GM18520 (cell line): Measurements from ENCODE around the gene SLC43A2.
"Not testable (repeated sequence)": the region's sequence is repeated elsewhere in the genome, so short reads cannot be mapped to it uniquely, and the experiment has no call there.

Experiments
- ATAC-seq: cut with Tn5 transposase; IDR thresholded peaks from one replicate; pipeline ENCODE4 v1.9.1; 2021; ENCODE audit not compliant: unreplicated experiment

Gene SLC43A2

DNA sequence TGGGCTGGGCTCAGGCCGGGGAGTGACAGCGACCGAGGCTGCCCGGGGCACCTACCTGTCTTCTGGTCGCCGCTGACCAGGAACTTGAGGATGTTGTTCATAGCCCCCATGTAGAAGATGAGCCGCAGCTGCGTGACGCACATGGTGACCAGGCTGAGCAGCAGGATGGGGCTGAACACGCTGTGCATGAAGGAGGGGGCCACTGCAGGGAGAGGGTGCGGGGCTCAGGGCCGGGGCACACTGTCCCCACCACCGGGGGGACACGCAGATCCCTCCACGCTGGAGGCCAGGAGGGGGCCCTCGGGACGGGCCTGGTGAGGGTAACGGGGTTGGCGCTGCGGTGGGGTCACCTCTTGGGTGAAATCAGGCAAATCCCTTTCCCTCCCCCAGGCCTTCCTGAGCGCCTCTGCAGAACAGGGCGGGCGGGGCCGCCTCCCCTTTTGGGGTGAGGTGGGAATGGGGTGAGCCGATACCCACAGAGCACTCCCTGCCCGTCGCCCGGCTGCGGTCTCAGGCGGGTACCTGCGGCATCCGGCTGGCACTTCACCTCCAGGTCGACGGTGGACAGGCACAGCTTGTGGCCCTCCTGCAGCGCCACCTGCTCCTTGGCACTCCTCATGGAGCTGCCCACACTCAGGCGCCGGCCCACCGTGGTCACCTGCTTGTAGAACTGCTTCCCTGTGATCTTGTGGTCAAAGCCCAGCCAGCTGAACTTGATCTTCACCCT lies 37.7 kb downstream of the SLC43A2 start:
- no peak for ATAC-seq

DNA sequence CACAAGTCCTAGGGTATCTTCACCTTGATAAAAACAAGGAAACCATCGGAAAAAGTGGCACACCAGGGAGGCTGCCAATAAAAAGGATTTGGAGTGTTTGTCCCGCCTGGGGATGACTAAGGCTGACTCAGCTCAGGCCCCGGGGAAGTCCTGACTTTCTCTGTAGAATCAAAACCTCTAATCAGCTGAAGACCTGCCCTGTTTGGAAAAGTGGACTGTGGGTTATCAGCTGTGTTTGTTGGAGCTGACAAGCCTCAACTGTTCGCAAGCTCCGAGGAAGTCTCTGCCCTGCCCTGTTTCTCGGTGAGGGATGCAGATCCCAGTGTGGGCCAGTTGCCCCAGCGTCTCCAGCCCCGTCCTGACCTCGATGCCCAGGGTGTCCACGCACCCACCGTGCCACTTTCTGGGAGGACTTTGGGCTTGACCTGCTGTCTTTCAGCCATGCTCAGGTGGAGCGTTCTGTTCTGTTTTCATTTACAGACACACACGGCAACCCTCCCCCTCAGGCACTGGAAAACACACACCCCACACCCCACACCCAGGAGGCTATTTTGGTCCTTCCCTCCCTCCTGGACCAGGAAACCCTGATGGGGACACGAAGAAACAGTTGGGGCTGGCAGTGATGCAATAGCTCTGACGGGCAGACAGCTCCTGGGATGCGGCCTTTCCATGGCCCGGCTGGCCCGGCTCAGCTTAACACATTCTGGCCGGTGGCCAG lies 38.4 kb downstream of the SLC43A2 start:
- no peak for ATAC-seq

DNA sequence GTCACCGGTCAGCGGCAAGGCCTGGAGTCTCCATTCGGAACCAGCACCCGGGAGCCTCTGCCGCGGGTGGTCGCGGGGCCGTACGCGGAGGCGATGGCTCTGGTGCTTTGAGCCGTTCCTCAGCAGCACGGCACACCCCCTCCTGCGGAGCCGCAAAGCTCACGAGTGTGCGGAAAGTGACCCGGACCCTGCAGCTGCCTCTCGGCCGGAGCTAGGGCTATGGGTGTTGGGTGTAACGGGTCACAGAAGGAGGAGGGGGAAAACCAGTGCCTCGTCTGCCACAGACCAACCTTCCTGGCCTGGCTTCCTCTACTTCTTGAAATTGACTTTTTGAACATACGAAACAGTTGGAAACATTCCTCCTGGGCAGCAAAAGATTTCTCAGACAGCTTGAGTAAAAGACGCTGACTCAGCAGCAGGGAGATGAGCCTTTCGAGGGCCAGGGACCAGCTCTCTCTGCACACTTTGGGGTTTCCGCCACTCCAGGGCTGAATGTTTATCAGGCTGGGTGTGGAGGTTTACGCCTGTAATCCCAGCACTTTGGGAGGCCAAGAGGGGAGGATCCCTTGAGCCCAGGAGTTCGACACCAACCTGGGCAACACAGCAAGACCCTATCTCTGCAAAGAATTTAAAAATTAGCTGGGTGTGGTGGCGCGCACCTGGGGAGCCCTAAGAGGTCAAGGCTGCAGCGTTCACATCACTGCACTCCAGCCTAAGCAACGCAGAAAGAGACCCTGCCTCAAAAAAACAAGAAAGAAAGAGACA lies 39.6 kb downstream of the SLC43A2 start:
- ATAC-seq = no peak

DNA sequence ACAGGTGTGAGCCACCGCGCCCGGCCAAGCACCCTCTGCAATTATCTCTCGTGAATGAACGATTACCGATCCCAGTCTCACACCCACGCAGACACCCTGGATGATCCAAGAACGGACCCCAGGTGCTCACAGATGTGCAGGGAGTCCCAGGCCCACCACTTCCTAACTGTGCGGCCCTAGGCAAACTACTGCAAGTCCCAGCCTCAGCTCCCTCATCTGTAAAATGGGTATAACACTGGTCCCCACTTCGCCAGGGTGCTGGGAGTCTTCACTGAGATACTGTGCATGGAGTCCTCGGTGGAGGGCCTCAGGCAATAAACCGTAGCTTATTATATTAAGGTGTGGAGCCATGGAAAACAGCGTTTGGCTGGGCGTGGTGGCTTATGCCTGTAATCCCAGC lies 44.5 kb downstream of the SLC43A2 start:
- ATAC-seq = no peak

DNA sequence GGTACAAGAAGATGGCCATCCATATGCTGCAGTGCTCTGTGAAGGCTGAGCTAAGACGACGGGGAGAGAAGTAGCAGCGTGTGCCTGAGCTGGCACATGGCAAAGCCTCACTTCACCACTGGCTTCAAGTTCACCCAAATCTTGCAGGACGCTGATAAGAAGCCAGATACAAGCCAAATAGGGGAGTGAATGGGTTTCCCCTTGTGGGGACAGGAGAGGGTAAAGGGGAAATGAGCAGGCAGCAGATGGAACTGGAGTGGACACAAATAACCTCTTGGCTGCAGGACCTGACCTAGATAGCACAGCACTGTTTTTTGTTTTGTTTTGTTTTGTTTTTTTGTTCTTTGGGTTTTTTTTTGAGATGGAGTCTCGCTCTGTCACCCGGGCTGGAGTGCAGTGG lies 45.1 kb downstream of the SLC43A2 start:
- no peak for ATAC-seq

DNA sequence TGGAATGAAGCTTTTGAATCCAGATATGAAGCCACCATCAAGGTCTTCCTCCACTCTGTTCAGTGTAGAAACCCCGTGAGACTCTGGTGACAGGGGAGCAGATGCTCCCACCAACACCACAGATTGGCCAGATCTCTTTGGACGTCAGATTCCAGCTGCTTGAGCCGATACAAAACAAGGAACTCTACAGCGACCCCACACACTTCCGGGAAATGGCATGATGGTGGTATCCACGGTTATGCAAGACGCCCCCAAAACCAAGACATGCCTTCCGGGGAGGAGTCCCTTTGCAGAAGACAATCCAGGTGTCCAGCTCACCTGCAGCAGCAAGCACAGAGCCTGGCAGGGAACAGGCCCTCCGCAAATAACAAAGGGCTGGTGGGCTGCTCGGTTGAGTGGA lies 46.3 kb downstream of the SLC43A2 start:
- no peak for ATAC-seq

DNA sequence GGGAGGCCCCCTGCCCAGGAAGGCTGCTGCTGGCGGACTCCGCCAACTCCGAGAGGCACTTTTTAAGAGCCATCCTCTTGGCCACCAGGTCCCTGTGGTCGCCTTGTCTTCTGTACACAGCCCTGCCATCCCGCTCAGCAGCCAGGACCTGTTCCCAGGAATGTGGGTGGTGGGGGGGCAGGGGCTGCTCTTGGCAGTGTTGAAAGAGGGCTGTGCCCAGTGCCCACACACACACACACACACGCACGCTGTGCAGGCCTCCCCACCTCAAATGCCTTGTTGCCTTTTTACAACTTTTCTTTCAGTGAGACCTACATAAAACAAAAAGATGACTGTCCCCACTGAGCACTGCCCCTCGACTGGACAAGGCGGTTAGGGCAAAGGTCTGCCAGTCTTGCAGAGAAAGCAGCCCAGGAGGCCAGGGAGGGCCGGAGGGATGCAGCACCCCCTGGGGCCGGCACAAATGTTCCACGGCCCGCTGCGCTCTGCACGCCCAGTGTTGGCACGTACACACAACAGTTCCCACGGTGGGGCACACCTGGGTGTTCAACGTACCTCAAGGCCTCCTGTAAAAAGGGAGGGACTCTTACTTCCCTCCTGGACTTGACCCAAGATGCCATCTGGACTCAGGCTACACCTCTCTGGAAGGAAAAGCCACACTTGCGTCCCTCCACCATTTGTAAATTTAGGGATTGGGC lies 47.5 kb downstream of the SLC43A2 start:
- ATAC-seq = no peak

DNA sequence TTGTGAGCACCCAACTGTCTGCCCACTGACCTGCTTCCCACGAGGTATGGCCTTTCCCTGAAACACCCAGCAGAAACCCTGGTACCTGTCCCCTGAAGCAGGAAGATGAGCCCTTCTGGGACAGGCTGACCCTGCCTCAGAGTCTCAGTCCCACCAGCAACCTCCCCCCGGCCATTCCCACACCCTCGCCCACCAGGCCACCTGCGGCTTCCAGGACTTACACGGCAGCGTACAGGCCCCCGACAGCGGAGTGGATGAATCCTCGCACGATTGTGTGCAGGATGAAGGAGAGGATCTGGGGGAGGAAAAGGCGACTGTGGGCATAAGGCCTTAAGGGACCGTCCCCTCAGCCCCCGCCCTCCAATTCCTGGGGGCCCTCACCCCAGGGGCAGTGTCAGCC lies 50.6 kb downstream of the SLC43A2 start:
- no peak for ATAC-seq

DNA sequence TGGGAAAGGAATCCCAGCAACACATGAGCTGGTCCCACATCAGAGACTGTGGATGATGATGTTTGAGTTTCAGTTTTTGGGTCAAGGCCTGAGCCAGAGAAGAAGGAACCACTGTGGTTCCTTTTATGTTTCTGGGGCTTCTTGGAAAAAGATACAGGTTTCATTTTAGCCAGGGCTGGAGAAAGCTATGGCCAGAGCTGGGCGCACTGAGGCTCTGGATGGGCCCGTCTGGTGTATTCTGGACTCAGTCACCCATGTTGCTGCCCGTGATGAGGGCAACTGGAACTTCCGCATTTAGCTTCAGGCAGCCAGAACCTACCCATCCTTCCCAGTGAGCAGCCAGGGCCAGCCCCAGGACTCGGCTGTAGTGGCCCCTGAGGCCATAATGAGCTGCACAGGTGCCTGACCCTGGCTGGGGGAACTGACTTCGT lies 51.0 kb downstream of the SLC43A2 start:
- no peak for ATAC-seq

DNA sequence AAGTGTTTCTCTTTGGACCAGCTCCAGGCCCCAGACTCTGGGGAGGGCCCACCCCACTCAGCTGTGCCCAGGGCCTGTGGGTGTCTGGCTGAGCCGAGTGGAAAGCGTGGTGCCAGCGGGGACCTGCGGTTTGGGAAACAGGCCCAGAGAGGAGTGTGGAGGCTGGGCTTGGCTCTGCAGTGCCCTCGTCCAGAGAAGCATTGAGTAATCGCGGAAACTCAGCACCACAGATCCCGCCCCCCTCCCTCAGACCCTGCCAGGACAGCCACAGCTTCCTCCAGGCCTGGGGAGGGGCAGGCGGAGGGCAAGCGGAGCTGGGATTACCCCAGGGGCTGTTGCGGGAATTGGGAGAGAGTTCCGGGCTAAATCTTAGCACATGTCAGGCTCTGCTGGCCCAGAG lies 51.5 kb downstream of the SLC43A2 start:
- ATAC-seq = no peak

DNA sequence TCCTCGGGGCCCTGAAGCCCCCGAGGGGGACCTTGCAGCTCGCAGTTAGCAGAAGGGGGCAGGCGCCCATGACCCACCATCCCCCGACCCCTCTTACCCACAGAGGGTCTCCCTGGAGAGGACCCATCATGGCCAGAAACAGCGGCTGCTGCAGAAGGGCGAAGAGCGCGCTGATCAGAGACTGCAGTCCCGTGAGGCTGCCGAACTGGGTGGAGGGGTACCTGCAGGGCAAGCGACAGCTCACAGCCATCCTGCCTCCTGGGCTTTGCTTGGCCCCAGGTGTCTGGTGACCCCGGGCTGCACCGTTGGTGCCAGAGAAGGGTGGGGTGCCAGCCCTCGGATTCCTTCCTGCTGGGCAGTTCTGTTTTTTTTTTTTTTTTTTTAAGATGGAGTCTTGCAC lies 52.1 kb downstream of the SLC43A2 start:
- no peak for ATAC-seq

DNA sequence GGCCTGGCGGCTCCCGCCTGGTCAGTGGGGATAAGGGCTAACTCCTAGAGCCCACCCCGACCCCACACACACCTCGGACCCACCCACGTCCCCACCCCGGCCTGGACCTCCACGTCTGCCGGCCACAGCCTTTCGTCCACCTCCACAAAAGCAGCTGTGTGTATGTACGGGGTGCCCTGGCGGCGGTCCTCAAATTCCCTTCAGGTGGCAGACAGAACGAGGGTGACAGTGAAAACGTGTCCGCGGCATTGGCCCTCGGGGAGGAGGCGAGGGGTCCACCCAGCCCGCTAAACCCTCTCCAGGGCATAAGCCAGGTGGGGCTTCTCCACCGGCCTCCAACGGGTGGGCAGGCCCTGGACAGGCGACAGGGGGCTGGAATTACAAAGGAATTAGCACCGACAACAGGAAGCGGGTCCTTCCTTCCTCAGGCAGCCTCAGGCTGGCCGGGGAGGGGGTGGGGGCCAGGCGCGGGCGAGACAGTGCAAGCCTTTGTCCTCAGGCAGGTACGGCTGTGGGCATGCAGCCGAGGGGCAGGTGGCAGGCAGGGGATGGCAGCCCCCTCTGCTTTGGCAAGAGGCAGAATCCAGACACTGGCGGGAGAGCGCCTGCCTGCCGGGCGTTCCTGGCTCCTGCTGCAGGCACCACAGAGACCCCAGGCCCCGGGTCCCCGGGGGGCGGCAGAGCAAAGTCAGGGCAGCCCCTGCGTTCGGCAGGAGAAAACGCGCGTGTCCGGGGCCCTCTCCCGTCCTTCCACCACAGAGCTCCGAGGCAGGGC lies 53.8 kb downstream of the SLC43A2 start:
- no peak for ATAC-seq

DNA sequence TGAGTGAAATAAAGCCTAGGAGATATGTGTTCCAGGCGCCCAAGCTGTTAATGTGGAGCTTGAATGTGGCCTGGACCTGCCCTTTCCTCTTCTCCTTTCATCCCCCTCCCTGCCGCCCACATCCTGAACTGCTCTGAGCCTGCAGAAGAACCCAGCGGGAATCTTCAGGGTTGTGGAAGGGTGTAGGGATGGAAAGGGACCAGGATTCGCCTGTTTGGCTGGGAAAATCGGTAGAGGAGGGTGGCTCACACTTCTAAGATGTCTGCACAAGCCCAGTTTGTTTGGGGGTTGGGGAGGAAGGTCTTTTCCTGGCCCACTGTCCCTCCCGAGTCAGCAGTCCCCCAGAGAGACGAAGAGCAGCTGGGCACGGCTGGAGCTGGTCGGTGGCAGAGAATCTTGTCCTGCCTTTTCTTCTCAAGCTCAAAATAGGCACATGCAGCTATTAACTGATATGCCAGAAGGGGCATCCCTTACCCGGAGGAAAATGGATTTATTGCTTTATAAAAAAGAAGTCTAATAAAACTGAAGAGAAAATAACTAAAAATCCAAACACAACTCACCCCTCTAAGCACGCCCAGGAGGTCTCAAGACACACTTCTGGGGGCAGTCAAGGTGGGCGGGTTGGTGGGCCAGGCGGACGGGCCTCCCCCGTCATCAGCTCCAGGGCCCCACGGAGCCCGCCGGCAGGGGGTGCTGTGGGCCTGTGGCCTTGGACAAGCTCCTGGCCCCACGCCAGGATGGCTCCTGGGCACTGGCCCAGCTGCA lies 54.5 kb downstream of the SLC43A2 start:
- no peak for ATAC-seq

DNA sequence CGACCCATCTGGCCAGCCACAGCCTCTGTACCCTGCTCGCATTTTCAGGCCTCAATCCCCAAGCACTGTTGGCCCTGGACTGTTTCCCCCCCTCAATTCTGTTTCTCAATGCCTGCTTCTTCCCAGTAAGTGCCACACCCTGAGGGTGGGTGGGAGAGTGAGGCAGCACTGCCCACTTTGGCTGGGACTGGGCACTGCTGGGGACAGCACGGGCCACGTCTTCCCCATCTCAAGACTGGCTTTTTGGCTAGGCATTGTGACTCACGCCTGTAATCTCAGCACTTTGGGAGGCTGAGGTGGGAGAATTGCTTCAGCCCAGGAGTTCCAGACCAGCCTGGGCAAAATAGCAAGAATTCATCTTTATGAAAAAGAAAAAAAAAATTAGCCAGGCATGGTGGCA lies 56.0 kb downstream of the SLC43A2 start:
- not testable (repeated sequence) for ATAC-seq

DNA sequence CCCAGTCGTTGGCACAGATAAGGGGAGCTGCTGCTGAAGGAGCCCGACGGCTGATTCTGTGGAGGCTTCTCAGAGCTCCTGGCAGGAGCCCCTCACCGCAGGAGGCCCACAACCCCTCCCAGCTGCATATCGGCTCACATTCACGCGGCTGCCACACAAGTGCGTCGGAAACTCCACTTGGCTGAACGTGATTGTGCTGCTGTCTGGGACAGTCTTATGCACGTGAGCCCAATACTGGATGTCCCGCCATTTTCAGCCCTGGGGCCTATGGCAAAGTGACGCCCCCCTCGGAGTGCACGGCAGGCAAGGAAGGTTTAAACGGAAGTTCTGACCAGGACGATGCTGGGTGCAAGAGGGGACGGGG lies 57.3 kb downstream of the SLC43A2 start:
- ATAC-seq = no peak

DNA sequence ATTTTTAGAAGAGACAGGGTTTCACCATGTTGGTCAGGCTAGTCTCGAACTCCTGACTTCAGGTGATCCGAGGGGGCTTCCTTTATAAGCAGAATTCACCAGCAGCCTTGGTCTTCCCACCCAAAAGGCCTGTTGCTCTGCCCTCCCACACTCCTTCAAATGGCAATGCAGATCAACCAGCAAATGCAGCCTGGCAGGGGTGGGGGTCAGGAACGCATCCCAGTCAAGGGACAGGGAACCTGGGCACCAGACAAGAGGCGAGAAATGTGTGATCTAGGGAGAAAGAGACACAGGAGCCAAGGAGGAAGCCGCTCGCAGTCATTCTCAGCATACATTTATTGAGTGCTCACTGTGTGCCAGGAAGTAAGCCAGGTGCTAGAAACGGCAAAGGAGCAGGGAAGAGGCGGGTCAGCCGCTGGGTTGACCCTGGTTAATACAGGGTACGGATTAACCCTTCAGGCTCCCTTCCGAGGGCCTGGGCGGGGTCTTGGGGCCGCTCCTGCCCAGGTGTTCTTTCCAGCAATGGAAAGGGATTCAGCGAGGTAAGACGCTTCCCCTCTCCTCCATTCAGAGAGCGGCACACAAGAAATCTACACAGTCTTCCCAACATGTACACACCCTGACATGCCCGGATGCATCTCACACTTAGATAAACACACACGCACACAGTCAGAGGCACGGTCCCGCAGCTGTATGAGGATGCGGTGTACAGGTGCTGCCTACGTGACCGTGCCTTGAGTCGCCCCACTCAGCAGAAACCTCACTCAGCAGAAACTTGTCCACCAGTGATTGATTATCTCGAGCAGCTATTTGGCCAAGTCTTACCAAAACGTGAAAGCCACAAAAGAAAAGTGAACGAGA lies 59.5 kb downstream of the SLC43A2 start:
- no peak for ATAC-seq

DNA sequence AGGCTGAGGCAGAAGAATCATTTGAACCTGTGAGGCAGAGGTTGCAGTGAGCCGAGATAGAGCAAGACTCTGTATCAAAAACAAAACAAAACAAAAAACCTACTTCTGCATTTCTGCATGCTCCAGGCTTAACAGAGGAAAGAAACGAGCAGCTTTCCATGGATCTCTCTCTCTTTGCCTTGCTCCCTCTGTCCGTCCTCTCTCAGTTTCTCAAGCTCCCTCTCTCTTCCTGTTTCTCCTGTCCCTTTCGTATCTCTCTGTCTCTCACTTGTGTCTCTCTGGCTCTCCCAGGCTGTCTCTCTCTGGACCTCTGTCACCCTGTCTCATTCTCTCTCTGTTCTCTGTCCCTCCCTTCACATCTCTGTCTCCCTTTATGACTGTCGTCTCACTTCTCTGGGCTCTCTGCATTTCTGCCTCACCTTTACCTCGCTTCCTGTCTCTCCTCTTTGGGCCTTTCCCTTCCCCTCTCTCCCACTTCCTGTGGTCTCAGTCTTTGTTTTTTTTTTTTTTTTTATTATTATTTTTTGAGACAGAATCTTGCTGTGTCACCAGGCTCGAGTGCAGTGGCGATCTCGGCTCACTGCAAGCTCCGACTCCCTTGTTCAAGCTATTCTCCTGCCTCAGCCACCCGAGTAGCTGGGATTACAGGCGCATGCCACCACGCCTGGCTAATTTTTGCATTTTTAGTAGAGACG lies 62.0 kb downstream of the SLC43A2 start:
- no peak for ATAC-seq

DNA sequence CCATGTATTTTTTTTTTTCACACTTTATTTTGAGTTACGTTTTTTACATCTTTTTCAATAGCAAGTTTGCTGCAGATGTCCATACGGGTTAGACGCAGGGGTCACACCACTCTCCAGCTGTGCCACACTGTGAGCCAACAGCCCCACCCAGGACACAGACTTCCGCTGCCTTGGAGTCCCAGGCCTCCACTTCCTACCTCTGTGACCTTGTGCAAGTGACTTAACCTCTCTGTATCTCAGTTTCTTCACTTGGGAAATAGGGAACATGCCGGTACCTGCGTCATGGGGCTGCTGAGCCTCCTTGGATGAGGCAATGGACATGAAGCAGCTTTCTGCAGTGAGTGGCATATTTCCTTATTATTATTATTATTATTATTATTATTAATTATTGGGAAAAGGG lies 62.8 kb downstream of the SLC43A2 start:
- ATAC-seq = no peak
